Measurements from ENCODE around the gene ANO3.

DNA sequence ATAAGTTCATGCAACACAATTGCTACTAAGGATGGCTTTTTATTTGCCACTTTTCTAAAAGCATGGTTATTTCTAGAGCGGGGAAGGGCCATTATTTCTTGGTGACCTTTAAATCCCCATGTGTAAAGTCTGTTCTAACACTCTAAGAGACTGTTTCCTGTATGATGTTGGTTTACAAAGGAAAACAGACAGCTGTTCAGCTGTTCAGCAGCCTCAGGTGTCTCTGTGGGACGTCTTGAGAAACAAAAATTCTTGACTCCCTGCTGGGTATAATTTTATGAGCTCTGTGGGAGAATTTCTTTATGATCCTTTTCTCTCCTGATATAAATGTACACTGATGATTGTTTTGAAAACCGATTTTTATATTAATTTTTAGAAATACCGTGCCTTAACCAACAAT, 226.3 kb downstream of the ANO3 start:
- TF ChIP-seq, protein P1, sequence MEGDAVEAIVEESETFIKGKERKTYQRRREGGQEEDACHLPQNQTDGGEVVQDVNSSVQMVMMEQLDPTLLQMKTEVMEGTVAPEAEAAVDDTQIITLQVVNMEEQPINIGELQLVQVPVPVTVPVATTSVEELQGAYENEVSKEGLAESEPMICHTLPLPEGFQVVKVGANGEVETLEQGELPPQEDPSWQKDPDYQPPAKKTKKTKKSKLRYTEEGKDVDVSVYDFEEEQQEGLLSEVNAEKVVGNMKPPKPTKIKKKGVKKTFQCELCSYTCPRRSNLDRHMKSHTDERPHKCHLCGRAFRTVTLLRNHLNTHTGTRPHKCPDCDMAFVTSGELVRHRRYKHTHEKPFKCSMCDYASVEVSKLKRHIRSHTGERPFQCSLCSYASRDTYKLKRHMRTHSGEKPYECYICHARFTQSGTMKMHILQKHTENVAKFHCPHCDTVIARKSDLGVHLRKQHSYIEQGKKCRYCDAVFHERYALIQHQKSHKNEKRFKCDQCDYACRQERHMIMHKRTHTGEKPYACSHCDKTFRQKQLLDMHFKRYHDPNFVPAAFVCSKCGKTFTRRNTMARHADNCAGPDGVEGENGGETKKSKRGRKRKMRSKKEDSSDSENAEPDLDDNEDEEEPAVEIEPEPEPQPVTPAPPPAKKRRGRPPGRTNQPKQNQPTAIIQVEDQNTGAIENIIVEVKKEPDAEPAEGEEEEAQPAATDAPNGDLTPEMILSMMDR (IDR thresholded peaks at IDR 0.05) = no peak
- no peak for TF ChIP-seq POLR2AphosphoS5 (IDR thresholded peaks at IDR 0.05; ENCODE audit: insufficient read depth in 1 of 2, low read depth in 1 of 2)

Data from vagina (tissue), 2 donors.